Activated CD4-positive, alpha-beta T cell treated with anti-CD3 and anti-CD28 coated beads, Interleukin-2, amount 10 ng/mL, durations not matched to agents 24 days and 14 days (primary cell): ENCODE results near the gene ZFYVE19. TPM values are rescaled to one million over a fixed set of nuclear protein-coding genes. Genes with fewer than 3 reads are reported as not detected.
"Not testable (repeated sequence)": the region's sequence is repeated elsewhere in the genome, so short reads cannot be mapped to it uniquely, and the experiment has no call there.

Experiments
- DNase-seq: peaks from one replicate; pipeline ENCODE4 v3.0.0; 2022
- H3K27ac Mint-ChIP-seq: one replicate; pipeline ENCODE4 v1.8.0; 2022; ENCODE audit warnings: mild to moderate bottlenecking, mixed read lengths
- H3K27me3 Mint-ChIP-seq: one replicate; pipeline ENCODE4 v1.8.0; 2022; ENCODE audit warnings: mixed read lengths
- H3K36me3 Mint-ChIP-seq: one replicate; pipeline ENCODE4 v1.8.0; 2022; ENCODE audit warnings: low read depth, mild to moderate bottlenecking, mixed read lengths
- H3K4me1 Mint-ChIP-seq: one replicate; pipeline ENCODE4 v1.8.0; 2021; ENCODE audit warnings: mixed read lengths
- H3K4me3 Mint-ChIP-seq: one replicate; pipeline ENCODE4 v1.8.0; 2022; ENCODE audit warnings: mild to moderate bottlenecking, moderate library complexity, mixed read lengths
- H3K9me3 Mint-ChIP-seq: one replicate; pipeline ENCODE4 v1.8.0; 2021; ENCODE audit warnings: mixed read lengths
- intact Hi-C: fragments of 100-400 bp; cut with micrococcal nuclease; formaldehyde crosslinking; loops from one replicate; pipeline ENCODE4 v1.15.1; 2023
- total RNA-seq: library from RNA; stranded (reverse); gene quantifications from 2 replicates; pipeline ENCODE4 v1.2.3, GENCODE V29; 2022

Gene ZFYVE19
- total RNA-seq, 1 donor from 2014 or later, result 35.6 TPM

DNA sequence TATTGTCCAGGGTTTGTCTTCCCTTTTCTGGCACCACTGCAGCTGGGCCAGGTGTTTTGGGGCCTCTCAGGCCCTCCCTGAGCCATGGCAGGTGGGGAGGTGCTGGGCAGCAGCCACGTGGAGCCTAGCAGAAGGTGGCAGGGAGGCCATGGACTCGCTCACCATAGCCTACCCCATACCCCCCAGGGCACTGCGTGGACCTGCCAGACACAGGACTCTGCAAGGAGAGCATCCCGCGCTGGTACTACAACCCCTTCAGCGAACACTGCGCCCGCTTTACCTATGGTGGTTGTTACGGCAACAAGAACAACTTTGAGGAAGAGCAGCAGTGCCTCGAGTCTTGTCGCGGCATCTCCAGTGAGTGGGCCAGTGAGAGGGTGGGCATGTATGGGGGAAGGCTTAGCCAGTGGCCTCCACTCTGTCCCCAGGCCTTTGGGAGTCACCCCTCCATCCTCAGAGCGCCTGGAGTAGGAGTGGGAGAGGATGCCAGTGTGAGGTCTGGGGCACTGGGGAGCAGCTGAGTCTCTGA lies 48.9 kb downstream of the ZFYVE19 start:
- Mint-ChIP-seq H3K4me1 (peaks cover 15% of the 10 kb centered on the region), H3K36me3 (no peaks in the 10 kb centered on the region), H3K27me3 (peaks cover 3% of the 10 kb centered on the region), H3K27ac (no peak overlapping the region), H3K9me3 (no peaks in the 10 kb centered on the region), H3K4me3 (no peak overlapping the region)
- intact Hi-C loops, result no loop called here
- no peak for DNase-seq

DNA sequence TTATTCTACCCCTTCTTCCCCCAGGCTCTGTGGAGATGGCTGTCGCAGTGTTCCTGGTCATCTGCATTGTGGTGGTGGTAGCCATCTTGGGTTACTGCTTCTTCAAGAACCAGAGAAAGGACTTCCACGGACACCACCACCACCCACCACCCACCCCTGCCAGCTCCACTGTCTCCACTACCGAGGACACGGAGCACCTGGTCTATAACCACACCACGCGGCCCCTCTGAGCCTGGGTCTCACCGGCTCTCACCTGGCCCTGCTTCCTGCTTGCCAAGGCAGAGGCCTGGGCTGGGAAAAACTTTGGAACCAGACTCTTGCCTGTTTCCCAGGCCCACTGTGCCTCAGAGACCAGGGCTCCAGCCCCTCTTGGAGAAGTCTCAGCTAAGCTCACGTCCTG lies 49.9 kb downstream of the ZFYVE19 start:
- intact Hi-C loops, result loop anchor here (1.0 kb wide), 2 partner anchors 38 to 294 kb away; partner anchors contain the start of gene VPS18
- no peak overlapping the region for H3K4me3 Mint-ChIP-seq
- H3K9me3 Mint-ChIP-seq, result no peaks in the 10 kb centered on the region
- DNase-seq, result no peak
- peaks cover 3% of the 10 kb centered on the region for H3K27me3 Mint-ChIP-seq
- peaks cover 15% of the 10 kb centered on the region for H3K4me1 Mint-ChIP-seq
- H3K27ac Mint-ChIP-seq, result no peak overlapping the region
- H3K36me3 Mint-ChIP-seq, result no peaks in the 10 kb centered on the region

DNA sequence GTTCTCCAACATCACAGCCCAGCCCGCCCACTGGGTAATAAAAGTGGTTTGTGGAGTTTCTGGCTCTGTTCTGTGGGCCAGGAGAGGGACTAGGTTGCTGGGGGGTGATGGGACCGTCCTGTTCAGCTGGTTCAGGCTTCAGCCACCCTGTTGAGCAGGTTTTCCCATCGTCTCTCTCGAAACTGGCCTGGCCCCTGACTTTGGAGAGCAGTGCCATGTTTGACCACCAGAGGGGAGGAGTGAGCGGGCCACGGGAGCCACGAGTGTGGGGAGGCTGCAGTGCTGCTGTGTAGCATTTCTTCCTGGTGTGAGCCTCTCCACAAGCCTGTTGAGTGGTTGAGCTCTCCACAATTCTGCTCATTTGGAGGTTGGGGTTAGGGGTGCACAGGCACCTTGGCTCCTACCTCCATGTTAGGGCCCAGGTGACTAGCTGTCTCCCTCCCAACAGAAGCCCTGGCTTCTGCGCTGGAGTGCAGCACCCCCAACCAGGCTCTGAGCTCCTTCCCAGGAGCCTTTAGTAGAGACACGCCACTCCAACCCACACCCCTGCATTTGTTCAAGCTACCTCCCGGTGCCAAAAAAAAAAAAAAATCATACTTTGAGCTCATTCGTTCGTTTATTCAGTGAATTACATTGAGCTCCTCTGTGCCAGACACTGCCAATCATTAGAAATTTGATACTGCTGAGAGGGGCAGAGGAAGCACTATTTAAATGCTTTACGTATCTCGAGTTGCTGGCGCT lies 50.9 kb downstream of the ZFYVE19 start:
- H3K4me3 Mint-ChIP-seq, result no peak overlapping the region
- intact Hi-C loops, result loop anchor here (1.0 kb wide), 2 partner anchors 37 to 293 kb away; partner anchors contain the start of gene VPS18
- peaks cover 15% of the 10 kb centered on the region for H3K4me1 Mint-ChIP-seq
- H3K27ac Mint-ChIP-seq, result no peak overlapping the region
- peak; percentile 96 for DNase-seq
- H3K36me3 Mint-ChIP-seq, result no peaks in the 10 kb centered on the region
- no peaks in the 10 kb centered on the region for H3K9me3 Mint-ChIP-seq
- peaks cover 4% of the 10 kb centered on the region for H3K27me3 Mint-ChIP-seq

DNA sequence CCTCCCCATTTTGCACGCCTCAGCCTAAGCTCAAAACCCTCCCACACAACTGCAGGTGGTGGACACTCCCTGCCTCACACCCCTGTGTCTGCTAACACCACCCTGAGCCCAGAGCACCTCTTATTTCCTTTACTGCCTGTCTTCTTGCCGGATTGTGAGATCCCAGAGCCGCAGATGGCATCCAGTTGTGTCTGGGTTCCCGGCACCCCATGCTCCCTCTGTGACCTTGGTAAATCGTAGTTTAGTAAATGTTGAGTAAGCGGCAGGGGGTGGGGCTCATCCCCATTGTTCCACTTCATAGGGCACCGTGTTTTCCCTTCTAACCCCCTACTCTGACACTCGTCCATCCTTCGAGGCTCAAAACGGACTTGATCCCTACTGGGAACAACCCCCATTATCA lies 51.8 kb downstream of the ZFYVE19 start:
- H3K4me3 Mint-ChIP-seq, result no peak overlapping the region

DNA sequence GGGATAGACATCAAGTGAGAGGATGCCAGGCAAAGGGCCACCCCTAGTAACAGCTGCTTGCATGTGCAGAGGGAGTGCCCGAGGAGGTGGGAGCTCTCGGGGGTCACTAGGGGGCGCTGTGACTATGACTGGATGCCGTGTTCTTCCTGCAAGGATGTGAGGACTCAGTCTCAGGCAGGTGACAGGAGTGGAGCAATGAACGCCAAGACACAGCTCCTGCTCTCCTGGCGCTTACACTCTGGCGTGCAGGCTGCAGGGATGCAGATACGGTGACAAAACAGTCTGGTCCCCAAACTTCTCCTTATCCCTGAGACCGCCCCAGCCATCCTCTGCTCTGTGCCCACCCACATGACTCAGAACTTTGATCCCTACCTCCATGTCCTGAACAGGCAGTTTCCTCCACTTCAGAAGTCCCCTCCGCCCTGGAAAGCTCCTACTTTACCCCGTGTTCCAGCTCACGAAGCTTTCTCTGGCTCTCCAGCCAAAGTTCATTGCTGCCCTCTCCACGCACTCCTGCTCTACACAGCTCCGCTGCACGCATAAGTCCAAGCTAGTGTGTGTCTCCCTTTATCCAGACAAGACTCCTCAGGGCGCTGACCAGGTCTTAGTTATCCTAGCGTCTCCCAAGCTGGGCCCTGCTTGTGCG lies 52.4 kb downstream of the ZFYVE19 start:
- Mint-ChIP-seq H3K27me3 (peaks cover 6% of the 10 kb centered on the region), H3K36me3 (no peaks in the 10 kb centered on the region), H3K4me3 (no peak overlapping the region), H3K9me3 (no peaks in the 10 kb centered on the region), H3K4me1 (peaks cover 15% of the 10 kb centered on the region), H3K27ac (no peak overlapping the region)
- intact Hi-C loops, result loop anchor here (1.0 kb wide), 1 partner anchor 15 kb away; the partner anchor contains the start of gene RHOV
- DNase-seq, result peak; percentile 96

More for the DNA sequence above, 51.8 kb downstream of the ZFYVE19 start:
- intact Hi-C loops, result loop anchor here (1.0 kb wide), 1 partner anchor 16 kb away; the partner anchor contains the start of gene RHOV
- Mint-ChIP-seq H3K4me1 (peaks cover 15% of the 10 kb centered on the region), H3K27me3 (peaks cover 6% of the 10 kb centered on the region), H3K9me3 (no peaks in the 10 kb centered on the region), H3K27ac (no peak overlapping the region), H3K36me3 (no peaks in the 10 kb centered on the region)
- no peak for DNase-seq

DNA sequence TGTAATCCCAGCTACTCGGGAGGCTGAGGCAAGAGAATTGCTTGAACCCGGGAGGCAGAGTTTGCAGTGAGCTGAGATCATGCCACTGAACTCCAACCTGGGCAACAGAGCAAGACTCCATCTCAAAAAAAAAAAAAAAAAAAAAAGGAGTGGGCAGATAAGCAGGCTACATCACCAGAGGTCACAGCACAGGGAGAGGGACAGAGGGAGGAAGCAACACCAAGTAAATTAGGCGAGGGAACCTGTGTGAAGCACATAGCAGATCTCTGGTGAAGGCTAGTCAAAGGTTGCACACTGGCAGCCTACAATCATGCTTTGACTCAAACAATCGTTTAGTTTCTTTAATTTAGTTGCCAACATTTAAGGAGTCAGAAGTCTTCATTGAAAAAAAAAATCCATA lies 54.3 kb downstream of the ZFYVE19 start:
- H3K4me3 Mint-ChIP-seq, H3K9me3 Mint-ChIP-seq, H3K36me3 Mint-ChIP-seq, H3K27ac Mint-ChIP-seq, H3K27me3 Mint-ChIP-seq, intact Hi-C loops, DNase-seq: not testable (repeated sequence)
- H3K4me1 Mint-ChIP-seq, result peaks cover 15% of the 10 kb centered on the region

DNA sequence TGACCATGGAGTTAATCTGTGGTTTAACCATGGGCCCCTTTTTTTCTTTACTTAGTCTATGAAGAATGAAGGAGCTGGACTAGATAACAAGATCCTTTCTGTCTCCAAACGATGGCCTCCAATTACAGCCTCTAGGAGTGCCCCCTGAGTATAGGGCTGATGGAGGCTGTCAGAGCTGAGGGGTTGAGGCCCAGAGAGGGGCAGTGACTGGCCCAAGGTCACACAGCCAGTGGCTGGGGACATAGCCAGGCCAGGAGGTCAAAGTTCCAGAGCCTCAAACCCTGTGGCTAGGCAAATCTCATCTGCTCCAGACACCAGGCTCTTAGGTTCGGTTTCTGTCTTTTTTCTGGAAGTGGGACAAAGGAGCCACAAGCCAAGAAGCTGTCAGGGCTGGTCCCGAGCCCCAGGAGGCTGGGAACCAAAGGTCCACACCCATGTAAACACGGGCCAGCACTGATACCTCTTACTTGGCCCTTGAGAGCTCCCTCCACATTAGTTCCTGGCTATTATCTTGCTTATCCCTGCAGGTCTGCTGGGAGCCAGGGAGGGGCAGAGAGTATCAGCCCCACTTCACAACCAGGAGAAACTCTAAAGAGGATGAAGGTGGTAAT lies 56.9 kb downstream of the ZFYVE19 start:
- DNase-seq, result no peak
- Mint-ChIP-seq H3K4me3 (no peak overlapping the region), H3K4me1 (peaks cover 8% of the 10 kb centered on the region), H3K27ac (no peak overlapping the region), H3K9me3 (no peaks in the 10 kb centered on the region), H3K36me3 (no peaks in the 10 kb centered on the region), H3K27me3 (peaks cover 8% of the 10 kb centered on the region)
- intact Hi-C loops, result no loop called here

Other genes with a start within 250 kb of the ZFYVE19 start
- gene CCDC32, start 242.0 kb upstream of the ZFYVE19 start, total RNA-seq, result 29.9 and 33.5 TPM in 2 replicates
- gene RPUSD2, start 237.8 kb upstream of the ZFYVE19 start, total RNA-seq, result 19.3 and 20.5 TPM in 2 replicates
- gene KNL1, start 212.8 kb upstream of the ZFYVE19 start, total RNA-seq, result 25.3 and 25.6 TPM in 2 replicates
- gene RAD51, start 111.9 kb upstream of the ZFYVE19 start, total RNA-seq, result 67.5 and 70.3 TPM in 2 replicates
- gene RMDN3, start 51.8 kb upstream of the ZFYVE19 start, total RNA-seq, result 36.1 and 38.9 TPM in 2 replicates
- gene GCHFR, start 43.0 kb upstream of the ZFYVE19 start, total RNA-seq, result 34.7 and 37.2 TPM in 2 replicates
- 0.43 and 0.51 TPM in 2 replicates for gene C15orf62, start 37.1 kb upstream of the ZFYVE19 start, total RNA-seq
- gene DNAJC17, start 384 bp downstream of the ZFYVE19 start, total RNA-seq, result 53.8 and 54.3 TPM in 2 replicates
- gene PPP1R14D, start 21.6 kb downstream of the ZFYVE19 start, total RNA-seq, result not detected in 2 replicates
- gene SPINT1, start 37.0 kb downstream of the ZFYVE19 start, total RNA-seq, result 11.3 and 12.9 TPM in 2 replicates
- gene RHOV, start 67.1 kb downstream of the ZFYVE19 start, total RNA-seq, result 1.0 and 1.5 TPM in 2 replicates
- 11.2 and 11.3 TPM in 2 replicates for gene VPS18, start 87.4 kb downstream of the ZFYVE19 start, total RNA-seq
- 0.33 TPM in 1 of 2 replicates, not detected in the other for gene DLL4, start 122.3 kb downstream of the ZFYVE19 start, total RNA-seq
- 8.4 and 9.8 TPM in 2 replicates for gene CHAC1, start 146.4 kb downstream of the ZFYVE19 start, total RNA-seq